Measurements from ENCODE around the gene MPHOSPH9. TPM values are rescaled to one million over a fixed set of nuclear protein-coding genes. Genes with fewer than 3 reads are reported as not detected.

MPHOSPH9 gene
- total and polyA plus RNA-seq, 2 of the 4 experiments (the other 2 are of a cell fraction) = 7.6 to 17.0 TPM

DNA sequence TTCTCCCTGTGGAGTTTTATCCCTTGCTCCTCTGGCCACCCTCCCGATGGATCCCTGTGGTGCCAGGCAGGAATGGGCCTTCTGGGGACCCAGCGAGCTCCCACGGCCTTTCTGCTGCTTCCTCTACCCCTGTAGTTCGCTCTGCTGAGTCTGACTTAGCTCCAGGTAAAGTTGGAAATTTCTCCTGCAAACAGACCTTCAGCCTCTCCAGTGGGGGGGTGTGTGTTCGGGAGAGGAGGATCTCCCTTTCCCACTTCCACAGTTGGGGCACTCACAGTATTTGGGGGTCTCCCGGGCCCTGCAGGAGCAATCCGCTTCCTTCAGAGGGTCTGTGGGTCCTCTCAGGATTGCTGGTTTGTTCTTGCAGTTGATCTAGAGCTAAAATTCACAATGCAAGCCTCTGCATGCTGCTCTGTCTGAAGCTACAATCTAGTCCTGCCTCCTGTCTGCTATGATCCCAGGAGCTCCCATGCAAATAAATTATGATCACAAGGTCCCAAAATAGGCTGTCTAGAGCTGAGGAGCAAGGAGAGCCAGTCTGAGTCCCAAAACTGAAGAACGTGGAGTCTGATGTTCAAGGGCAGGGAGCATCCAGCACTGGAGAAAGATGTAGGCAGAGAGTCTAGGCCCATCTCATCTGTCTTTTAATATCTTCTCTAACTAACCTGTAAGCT, 18.6 kb upstream of the MPHOSPH9 start:
- no TSS peak for BruUV-seq (replicated peaks)
- H3K56ac ChIP-seq (ENCODE audit: extremely low read depth, insufficient read depth, low read length) = no peak overlapping the region
- POLR2A ChIA-PET (ENCODE audit: unreplicated experiment) = no interaction called here

More for the DNA sequence above, 18.6 kb upstream of the MPHOSPH9 start:
- H2BK120ac ChIP-seq (ENCODE audit: low read depth, low read length) = no peak overlapping the region
- no peak overlapping the region for H2AK9ac ChIP-seq (replicated peaks; ENCODE audit: low read depth, low read length, poor library complexity)
- no peak for ATAC-seq (ENCODE audit: low read depth)
- H3K27me3 ChIP-seq (ENCODE audit: control insufficient read depth, insufficient read depth, low read length) = no peaks in the 10 kb centered on the region
- WGBS, 2 experiments (ENCODE audit: extremely low coverage in 2 of 2, insufficient read length in 1 of 2) = 100% methylated on average over 1 of the region's 8 CpGs; no CpG with 5 or more reads in 1 of the 2 experiments
- no peak overlapping the region for H3K23ac ChIP-seq (ENCODE audit: low read depth, low read length)
- H3K4me2 ChIP-seq (ENCODE audit: low read depth, low read length) = no peak overlapping the region
- H3K9me3 ChIP-seq (ENCODE audit: control insufficient read depth, insufficient read depth, low read length) = no peaks in the 10 kb centered on the region; the same call in 1 of the 2 replicates
- H3K4me1 ChIP-seq (ENCODE audit: control insufficient read depth, insufficient read depth, low read length) = peaks cover 1% of the 10 kb centered on the region; the same call in 1 of the 2 replicates
- CTCF ChIA-PET = no interaction called here
- H3K79me1 ChIP-seq (ENCODE audit: low read depth in 1 of 2, low read length in 2 of 2) = peaks cover 21 to 59% of the 10 kb centered on the region in 2 experiments
- H3K4ac ChIP-seq (ENCODE audit: low read depth, low read length) = no peak overlapping the region
- no peak overlapping the region for H2AK5ac ChIP-seq (ENCODE audit: low read depth, low read length)
- H3K14ac ChIP-seq (replicated peaks; ENCODE audit: low read depth, low read length) = no peak overlapping the region
- TF ChIP-seq POLR2A (IDR thresholded peaks at IDR 0.05; ENCODE audit: low read depth, low read length) (no peak), MAFK (IDR thresholded peaks at IDR 0.05; ENCODE audit: low read depth, low read length) (no peak), FOS (IDR thresholded peaks at IDR 0.05; ENCODE audit: low read depth, low read length) (no peak), SMC3 (IDR thresholded peaks at IDR 0.05; ENCODE audit: low read depth, low read length) (no peak)
- TF ChIP-seq, protein P1, sequence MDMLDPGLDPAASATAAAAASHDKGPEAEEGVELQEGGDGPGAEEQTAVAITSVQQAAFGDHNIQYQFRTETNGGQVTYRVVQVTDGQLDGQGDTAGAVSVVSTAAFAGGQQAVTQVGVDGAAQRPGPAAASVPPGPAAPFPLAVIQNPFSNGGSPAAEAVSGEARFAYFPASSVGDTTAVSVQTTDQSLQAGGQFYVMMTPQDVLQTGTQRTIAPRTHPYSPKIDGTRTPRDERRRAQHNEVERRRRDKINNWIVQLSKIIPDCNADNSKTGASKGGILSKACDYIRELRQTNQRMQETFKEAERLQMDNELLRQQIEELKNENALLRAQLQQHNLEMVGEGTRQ (IDR thresholded peaks at IDR 0.05; ENCODE audit: low read depth, low read length) = no peak
- H4K8ac ChIP-seq (ENCODE audit: low read depth in 2 of 2, low read length in 2 of 2) = no peak overlapping the region
- DNase-seq = no peak
- H3K4me3 ChIP-seq (ENCODE audit: insufficient read depth, low read depth, low read length) = no peak overlapping the region
- no peak overlapping the region for H3K18ac ChIP-seq (ENCODE audit: low read depth, low read length)
- no peak overlapping the region for H2BK15ac ChIP-seq (ENCODE audit: low read depth, low read length)
- intact Hi-C loops (cut with micrococcal nuclease) = no loop called here
- in situ Hi-C loops (cut with MboI; ENCODE audit: low sequenced_read_pairs) = no loop called here
- H3K27ac ChIP-seq (ENCODE audit: insufficient read depth, low read length) = no peak overlapping the region
- dilution Hi-C loops (cut with HindIII; ENCODE audit: low sequenced_read_pairs, unreplicated experiment) = no loop called here
- H2AFZ ChIP-seq (replicated peaks; ENCODE audit: low read length, poor library complexity) = no peak overlapping the region
- peaks cover 6% of the 10 kb centered on the region for H3K9me1 ChIP-seq (ENCODE audit: insufficient read depth, low read length)
- H4K91ac ChIP-seq (ENCODE audit: insufficient read depth, low read depth, low read length) = no peak overlapping the region
- peaks cover 26% of the 10 kb centered on the region for H3K36me3 ChIP-seq (ENCODE audit: control insufficient read depth, insufficient read depth, low read length)
- no peak overlapping the region for H4K5ac ChIP-seq (ENCODE audit: low read depth, low read length)
- H2BK5ac ChIP-seq (ENCODE audit: low read depth, low read length, poor library complexity, severe bottlenecking) = no peak overlapping the region
- H3K9ac ChIP-seq (ENCODE audit: low read depth, low read length) = no peak overlapping the region
- H2BK20ac ChIP-seq (ENCODE audit: low read depth, low read length) = no peak overlapping the region
- peaks cover 29% of the 10 kb centered on the region for H4K20me1 ChIP-seq (ENCODE audit: insufficient read depth, low read length)

Measured in IMR-90 (cell line).